Peyer's patch (tissue), 4 donors: ENCODE data around the gene VPS8. TPM values are rescaled to one million over a fixed set of nuclear protein-coding genes. Genes with fewer than 3 reads are reported as not detected.

Experiments
- DNase-seq, 3 donors: peaks; one replicate each; pipeline ENCODE4 v3.0.0-alpha.2; 2017 to 2019
- H3K27ac ChIP-seq, 4 donors: fragments of 200-600 bp; sonication (generic); one replicate each; pipeline ENCODE4 v1.5.1; 2016 to 2019
- H3K27me3 ChIP-seq, 2 donors: fragments of 200-600 bp; sonication (generic); one replicate each; pipeline ENCODE4 v1.5.1; 2019
- H3K36me3 ChIP-seq, 3 donors: fragments of 200-600 bp; sonication (generic); one replicate each; pipeline ENCODE4 v1.5.1; 2016 to 2019
- H3K4me1 ChIP-seq, 4 donors: fragments of 200-600 bp; sonication (generic); one replicate each; pipeline ENCODE4 v1.5.1; 2016 to 2019
- H3K4me3 ChIP-seq, 4 donors: fragments of 200-600 bp; sonication (generic); 1 replicate in 3 of 4; 2 replicates in 1 of 4; pipeline ENCODE4 v1.5.1; 2016 to 2019; ENCODE audit warnings: mild to moderate bottlenecking in 1 of 4
- H3K9me3 ChIP-seq, 4 donors: fragments of 200-600 bp; sonication (generic); one replicate each; pipeline ENCODE4 v1.5.1; 2016 to 2019; ENCODE audit warnings: mild to moderate bottlenecking in 1 of 4
- POLR2A ChIP-seq, 2 donors: fragments of 450-650 bp; IDR thresholded peaks; one replicate each; pipeline ENCODE4 v1.5.1; 2017; ENCODE audit warnings: antibody characterized with exemption in 2 of 2, mild to moderate bottlenecking in 2 of 2, moderate library complexity in 2 of 2
- total RNA-seq, 4 donors: library from RNA; depleted of rRNA; stranded (reverse); fragments of >200 nt; gene quantifications; one replicate each; pipeline ENCODE4 v1.1.0, GENCODE V29; 2016
- TF ChIP-seq, protein P1 (sequence below), 6 experiments: fragments of 450-650 bp in 4 of 6; fragments of 200-600 bp in 2 of 6; sonication (generic) in 1 of 6; IDR thresholded peaks; one replicate each; pipeline ENCODE4 v1.5.1; 2017 to 2019; ENCODE audit warnings: antibody characterized with exemption in 6 of 6, mild to moderate bottlenecking in 3 of 6, moderate library complexity in 1 of 6

VPS8 gene
- total RNA-seq, 4 donors from 2014 or later, result 49.7 to 109 (median 74.3) TPM

DNA sequence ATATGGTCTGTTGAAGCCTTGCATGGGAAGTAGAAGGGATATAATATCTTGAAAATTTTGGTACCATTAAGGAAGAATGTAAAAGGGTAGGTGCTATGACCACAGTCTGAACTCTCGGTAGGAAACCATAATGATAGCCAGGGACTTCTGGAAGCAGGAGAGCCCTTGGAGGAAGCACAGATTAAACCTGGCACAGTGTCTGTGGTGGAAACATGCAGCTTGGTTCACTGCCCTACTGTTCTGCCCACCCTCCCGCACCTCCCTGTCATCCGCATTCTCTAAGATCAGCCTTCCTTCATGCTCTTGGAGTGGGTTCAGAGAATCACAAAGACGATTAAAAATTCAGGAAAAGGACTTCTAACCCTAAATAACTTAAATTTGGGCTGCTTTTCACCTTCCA is 20.9 kb downstream of the VPS8 start:
- Histone ChIP-seq H3K4me1 (no peaks in the 10 kb centered on the region), H3K27me3 (no peaks in the 10 kb centered on the region), H3K9me3 (no peaks in the 10 kb centered on the region), H3K27ac (no peak overlapping the region), H3K36me3 (peaks cover 0 to 36% (median 0%) of the 10 kb centered on the region in 3 donors), H3K4me3 (no peak overlapping the region)
- TF ChIP-seq POLR2A (IDR thresholded peaks at IDR 0.05), result no peak
- TF ChIP-seq, protein P1, sequence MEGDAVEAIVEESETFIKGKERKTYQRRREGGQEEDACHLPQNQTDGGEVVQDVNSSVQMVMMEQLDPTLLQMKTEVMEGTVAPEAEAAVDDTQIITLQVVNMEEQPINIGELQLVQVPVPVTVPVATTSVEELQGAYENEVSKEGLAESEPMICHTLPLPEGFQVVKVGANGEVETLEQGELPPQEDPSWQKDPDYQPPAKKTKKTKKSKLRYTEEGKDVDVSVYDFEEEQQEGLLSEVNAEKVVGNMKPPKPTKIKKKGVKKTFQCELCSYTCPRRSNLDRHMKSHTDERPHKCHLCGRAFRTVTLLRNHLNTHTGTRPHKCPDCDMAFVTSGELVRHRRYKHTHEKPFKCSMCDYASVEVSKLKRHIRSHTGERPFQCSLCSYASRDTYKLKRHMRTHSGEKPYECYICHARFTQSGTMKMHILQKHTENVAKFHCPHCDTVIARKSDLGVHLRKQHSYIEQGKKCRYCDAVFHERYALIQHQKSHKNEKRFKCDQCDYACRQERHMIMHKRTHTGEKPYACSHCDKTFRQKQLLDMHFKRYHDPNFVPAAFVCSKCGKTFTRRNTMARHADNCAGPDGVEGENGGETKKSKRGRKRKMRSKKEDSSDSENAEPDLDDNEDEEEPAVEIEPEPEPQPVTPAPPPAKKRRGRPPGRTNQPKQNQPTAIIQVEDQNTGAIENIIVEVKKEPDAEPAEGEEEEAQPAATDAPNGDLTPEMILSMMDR (IDR thresholded peaks at IDR 0.05), result no peak
- no peak for DNase-seq

DNA sequence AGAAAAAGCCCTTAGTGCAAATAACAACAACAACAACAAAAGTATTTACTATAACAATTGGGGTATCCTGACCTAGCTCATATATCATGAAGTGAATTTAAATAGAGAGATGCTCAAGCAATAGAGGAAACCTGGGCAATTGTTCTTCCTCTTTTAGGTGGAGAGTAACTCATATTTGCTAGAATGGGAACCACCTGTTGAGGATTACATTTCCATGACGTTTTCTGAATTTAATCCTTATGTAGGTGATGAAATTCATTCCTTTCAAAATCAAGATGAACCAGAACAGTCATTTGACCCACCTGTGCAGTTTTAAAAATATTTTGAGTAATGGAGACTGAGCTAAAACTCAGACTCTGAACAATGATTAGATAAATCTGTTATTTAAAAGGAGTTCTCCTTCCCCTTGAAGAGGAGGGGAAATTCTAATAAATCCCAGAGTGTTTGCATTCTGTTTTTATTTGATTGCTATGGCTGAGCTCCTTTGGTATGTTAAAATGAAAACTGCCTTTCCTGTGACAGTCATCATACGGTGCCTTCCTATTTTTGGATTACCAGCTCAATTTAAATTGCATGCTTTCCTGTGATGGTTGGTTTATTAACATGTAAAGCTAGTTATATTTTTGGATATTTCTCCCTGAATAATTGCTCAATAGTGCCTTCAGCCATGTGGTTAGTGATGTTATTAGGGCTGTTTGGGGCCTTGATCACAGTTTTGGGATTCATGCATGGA is 24.3 kb downstream of the VPS8 start:
- no peak for DNase-seq
- TF ChIP-seq, protein P1 (IDR thresholded peaks at IDR 0.05), result no peak
- no peak for TF ChIP-seq POLR2A (IDR thresholded peaks at IDR 0.05)
- no peak overlapping the region for H3K4me3 ChIP-seq
- H3K27ac ChIP-seq, result no peak overlapping the region
- no peaks in the 10 kb centered on the region for H3K27me3 ChIP-seq
- H3K4me1 ChIP-seq, result no peaks in the 10 kb centered on the region
- H3K9me3 ChIP-seq, result no peaks in the 10 kb centered on the region
- peaks cover 0 to 34% (median 0%) of the 10 kb centered on the region in 3 donors for H3K36me3 ChIP-seq

DNA sequence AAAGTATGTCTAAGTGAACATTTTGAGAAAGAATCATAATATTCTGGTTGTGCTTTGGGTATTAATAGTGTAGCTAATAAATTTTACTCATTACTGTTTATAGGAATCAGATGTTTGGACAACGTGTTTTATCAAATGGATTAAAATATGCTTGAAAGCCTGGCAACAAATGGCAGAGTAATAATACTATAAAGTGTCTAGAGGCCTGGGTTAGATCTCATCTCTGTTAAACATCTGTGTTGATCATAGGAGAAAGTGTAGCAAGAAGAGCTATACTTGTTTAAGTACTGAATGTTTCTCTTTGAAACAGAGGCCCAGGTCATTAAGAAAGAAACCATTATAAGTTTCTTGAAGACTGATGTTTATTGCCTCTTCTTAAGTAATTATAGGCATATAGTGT is 30.5 kb downstream of the VPS8 start:
- TF ChIP-seq, protein P1 (IDR thresholded peaks at IDR 0.05), result no peak
- TF ChIP-seq POLR2A (IDR thresholded peaks at IDR 0.05), result no peak
- H3K27ac ChIP-seq, result no peak overlapping the region

DNA sequence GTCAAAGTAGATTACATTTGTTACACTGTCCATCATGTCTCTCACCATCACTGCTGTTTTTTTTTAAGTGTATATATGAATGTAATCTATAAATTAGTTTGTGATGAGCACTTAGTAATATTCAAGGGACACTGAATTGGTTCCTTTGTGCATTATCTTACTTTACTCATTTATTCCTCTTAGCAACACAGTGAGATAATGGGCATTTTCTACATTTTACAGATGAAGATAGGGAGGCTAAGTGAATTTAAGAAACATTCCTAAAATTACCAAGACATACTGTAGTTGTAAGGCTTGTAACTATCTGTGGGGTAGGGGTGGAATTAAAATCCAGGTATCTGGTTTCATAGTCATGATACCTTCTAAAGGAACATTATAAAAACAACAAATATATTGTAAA is 33.9 kb downstream of the VPS8 start:
- TF ChIP-seq POLR2A (IDR thresholded peaks at IDR 0.05), result no peak
- TF ChIP-seq, protein P1 (IDR thresholded peaks at IDR 0.05), result no peak
- H3K36me3 ChIP-seq, result no peaks in the 10 kb centered on the region
- no peak overlapping the region for H3K4me3 ChIP-seq
- DNase-seq, result no peak
- H3K9me3 ChIP-seq, result no peaks in the 10 kb centered on the region
- H3K4me1 ChIP-seq, result no peaks in the 10 kb centered on the region
- H3K27me3 ChIP-seq, result no peaks in the 10 kb centered on the region
- no peak overlapping the region for H3K27ac ChIP-seq

More for the DNA sequence above, 30.5 kb downstream of the VPS8 start:
- DNase-seq, result no peak
- H3K27me3 ChIP-seq, result no peaks in the 10 kb centered on the region
- no peaks in the 10 kb centered on the region for H3K4me1 ChIP-seq
- no peaks in the 10 kb centered on the region for H3K9me3 ChIP-seq
- no peaks in the 10 kb centered on the region for H3K36me3 ChIP-seq
- H3K4me3 ChIP-seq, result no peak overlapping the region

DNA sequence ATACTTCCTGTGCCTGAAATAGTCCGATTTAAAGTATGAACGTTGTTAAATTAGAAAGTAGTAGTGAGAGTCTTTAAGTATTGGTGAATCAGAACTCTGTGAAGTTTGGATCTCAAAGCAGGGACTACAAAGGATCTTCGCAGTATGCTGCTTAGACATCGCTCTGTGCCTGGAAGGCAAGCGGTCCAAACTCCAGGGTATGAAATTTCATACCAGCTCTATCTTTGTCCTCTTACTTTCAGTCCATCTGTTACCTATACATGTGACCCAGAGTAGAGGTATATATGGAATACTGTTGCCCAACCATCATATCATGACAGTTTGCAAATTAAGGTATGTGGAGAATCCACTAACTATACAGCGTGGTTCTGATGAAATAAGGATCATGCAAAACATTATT is 34.5 kb downstream of the VPS8 start:
- Histone ChIP-seq H3K36me3 (no peaks in the 10 kb centered on the region), H3K27me3 (no peaks in the 10 kb centered on the region), H3K9me3 (no peaks in the 10 kb centered on the region), H3K4me1 (no peaks in the 10 kb centered on the region), H3K4me3 (no peak overlapping the region), H3K27ac (no peak overlapping the region)
- no peak for TF ChIP-seq POLR2A (IDR thresholded peaks at IDR 0.05)
- TF ChIP-seq, protein P1 (IDR thresholded peaks at IDR 0.05), result no peak
- no peak for DNase-seq
